Right lobe of liver (tissue), 4 donors: ENCODE data around the gene ARHGEF2.

Source experiments
- POLR2A ChIP-seq: fragments of 450-650 bp; IDR thresholded peaks from one replicate; pipeline ENCODE4 v1.6.1; 2017; ENCODE audit warnings: antibody characterized with exemption, mild to moderate bottlenecking
- TF ChIP-seq, protein P1 (sequence below), 4 donors: fragments of 200-600 bp in 3 of 4; fragments of 450-650 bp in 1 of 4; IDR thresholded peaks; one replicate each; pipeline versions ENCODE4 v1.5.1 to v1.8.0; 2016 to 2022; ENCODE audit warnings: antibody characterized with exemption in 4 of 4, mild to moderate bottlenecking in 2 of 4
- donor health status: DM: no; HTN: no; CAD: no.
- donor health status: DM: no; HTN: no; CAD: no.
- donor health status: DM: no; HTN: yes; CAD: no.

DNA sequence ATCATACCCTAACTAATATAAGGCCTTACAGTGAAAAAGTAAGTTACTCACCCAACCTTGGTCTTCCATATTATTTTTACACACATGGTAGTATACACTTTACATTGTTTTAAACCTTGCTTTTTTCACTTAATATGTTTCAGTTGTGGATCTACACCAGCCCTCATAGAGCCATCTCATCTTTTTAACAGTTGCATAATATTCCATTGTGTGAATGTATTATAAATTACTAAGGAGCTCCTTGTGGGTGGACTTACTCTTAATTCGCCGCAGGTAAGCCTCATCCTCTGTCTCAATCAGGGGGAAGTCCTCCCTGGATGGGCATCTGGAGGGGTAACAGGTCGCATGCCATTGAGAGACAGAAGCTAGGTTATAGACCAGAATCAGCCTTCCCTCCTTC is 23.7 kb downstream of the ARHGEF2 start:
- TF ChIP-seq, protein P1, sequence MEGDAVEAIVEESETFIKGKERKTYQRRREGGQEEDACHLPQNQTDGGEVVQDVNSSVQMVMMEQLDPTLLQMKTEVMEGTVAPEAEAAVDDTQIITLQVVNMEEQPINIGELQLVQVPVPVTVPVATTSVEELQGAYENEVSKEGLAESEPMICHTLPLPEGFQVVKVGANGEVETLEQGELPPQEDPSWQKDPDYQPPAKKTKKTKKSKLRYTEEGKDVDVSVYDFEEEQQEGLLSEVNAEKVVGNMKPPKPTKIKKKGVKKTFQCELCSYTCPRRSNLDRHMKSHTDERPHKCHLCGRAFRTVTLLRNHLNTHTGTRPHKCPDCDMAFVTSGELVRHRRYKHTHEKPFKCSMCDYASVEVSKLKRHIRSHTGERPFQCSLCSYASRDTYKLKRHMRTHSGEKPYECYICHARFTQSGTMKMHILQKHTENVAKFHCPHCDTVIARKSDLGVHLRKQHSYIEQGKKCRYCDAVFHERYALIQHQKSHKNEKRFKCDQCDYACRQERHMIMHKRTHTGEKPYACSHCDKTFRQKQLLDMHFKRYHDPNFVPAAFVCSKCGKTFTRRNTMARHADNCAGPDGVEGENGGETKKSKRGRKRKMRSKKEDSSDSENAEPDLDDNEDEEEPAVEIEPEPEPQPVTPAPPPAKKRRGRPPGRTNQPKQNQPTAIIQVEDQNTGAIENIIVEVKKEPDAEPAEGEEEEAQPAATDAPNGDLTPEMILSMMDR (IDR thresholded peaks at IDR 0.05): no peak
- TF ChIP-seq POLR2A: no peak
